Measurements from ENCODE around the gene BFAR.
"Not testable (repeated sequence)": the region's sequence is repeated elsewhere in the genome, so short reads cannot be mapped to it uniquely, and the experiment has no call there.

DNA sequence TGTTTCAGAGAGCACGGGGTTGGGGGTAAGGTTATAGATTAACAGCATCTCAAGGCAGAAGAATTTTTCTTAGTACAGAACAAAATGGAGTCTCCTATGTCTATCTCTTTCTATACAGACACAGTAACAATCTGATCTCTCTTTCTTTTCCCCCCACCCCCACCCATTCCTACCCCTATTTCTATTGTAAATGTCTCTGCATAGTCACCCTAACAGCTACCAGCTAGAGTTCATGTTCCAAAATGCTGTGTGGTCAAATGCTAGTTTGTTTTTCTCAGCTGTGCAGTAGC lies 4.1 kb downstream of the BFAR start:
- not testable (repeated sequence) for TF ChIP-seq TAF1 (IDR thresholded peaks at IDR 0.05; ENCODE audit: low read depth); EZH2 (IDR thresholded peaks at IDR 0.05; ENCODE audit: borderline replicate concordance, insufficient read depth, low read length, poor library complexity, severe bottlenecking); EP300 (conservative IDR thresholded peaks at IDR 0.05; ENCODE audit: poor library complexity, severe bottlenecking)
- TF ChIP-seq, protein P1, sequence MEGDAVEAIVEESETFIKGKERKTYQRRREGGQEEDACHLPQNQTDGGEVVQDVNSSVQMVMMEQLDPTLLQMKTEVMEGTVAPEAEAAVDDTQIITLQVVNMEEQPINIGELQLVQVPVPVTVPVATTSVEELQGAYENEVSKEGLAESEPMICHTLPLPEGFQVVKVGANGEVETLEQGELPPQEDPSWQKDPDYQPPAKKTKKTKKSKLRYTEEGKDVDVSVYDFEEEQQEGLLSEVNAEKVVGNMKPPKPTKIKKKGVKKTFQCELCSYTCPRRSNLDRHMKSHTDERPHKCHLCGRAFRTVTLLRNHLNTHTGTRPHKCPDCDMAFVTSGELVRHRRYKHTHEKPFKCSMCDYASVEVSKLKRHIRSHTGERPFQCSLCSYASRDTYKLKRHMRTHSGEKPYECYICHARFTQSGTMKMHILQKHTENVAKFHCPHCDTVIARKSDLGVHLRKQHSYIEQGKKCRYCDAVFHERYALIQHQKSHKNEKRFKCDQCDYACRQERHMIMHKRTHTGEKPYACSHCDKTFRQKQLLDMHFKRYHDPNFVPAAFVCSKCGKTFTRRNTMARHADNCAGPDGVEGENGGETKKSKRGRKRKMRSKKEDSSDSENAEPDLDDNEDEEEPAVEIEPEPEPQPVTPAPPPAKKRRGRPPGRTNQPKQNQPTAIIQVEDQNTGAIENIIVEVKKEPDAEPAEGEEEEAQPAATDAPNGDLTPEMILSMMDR (IDR thresholded peaks at IDR 0.05; ENCODE audit: poor library complexity, severe bottlenecking): not testable (repeated sequence)

Data from neural cell (in vitro differentiated cells).